ENCODE results near the gene PSD4.

Gene PSD4

GRCh38 chr2:113213061-113213930 lies 39.5 kb downstream of the PSD4 start:
- Histone ChIP-seq H3K27ac (replicated peaks) (no peak overlapping the region), H3K4me3 (replicated peaks; ENCODE audit: insufficient read depth, low read length) (no peak overlapping the region), H3K27me3 (ENCODE audit: insufficient read depth, poor library complexity, severe bottlenecking) (no peaks in the 10 kb centered on the region)
- DNase-seq (ENCODE audit: low read depth in 1 of 2, low spot score in 1 of 2) = no peak
- TF ChIP-seq SPI1 (IDR thresholded peaks at IDR 0.05; ENCODE audit: borderline replicate concordance, low read depth) = no peak
- TF ChIP-seq, protein P1, sequence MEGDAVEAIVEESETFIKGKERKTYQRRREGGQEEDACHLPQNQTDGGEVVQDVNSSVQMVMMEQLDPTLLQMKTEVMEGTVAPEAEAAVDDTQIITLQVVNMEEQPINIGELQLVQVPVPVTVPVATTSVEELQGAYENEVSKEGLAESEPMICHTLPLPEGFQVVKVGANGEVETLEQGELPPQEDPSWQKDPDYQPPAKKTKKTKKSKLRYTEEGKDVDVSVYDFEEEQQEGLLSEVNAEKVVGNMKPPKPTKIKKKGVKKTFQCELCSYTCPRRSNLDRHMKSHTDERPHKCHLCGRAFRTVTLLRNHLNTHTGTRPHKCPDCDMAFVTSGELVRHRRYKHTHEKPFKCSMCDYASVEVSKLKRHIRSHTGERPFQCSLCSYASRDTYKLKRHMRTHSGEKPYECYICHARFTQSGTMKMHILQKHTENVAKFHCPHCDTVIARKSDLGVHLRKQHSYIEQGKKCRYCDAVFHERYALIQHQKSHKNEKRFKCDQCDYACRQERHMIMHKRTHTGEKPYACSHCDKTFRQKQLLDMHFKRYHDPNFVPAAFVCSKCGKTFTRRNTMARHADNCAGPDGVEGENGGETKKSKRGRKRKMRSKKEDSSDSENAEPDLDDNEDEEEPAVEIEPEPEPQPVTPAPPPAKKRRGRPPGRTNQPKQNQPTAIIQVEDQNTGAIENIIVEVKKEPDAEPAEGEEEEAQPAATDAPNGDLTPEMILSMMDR (IDR thresholded peaks at IDR 0.05; ENCODE audit: insufficient read depth, low read length) = no peak
- no peak for TF ChIP-seq GABPA (IDR thresholded peaks at IDR 0.05; ENCODE audit: low read depth)
- TF ChIP-seq, protein P2, sequence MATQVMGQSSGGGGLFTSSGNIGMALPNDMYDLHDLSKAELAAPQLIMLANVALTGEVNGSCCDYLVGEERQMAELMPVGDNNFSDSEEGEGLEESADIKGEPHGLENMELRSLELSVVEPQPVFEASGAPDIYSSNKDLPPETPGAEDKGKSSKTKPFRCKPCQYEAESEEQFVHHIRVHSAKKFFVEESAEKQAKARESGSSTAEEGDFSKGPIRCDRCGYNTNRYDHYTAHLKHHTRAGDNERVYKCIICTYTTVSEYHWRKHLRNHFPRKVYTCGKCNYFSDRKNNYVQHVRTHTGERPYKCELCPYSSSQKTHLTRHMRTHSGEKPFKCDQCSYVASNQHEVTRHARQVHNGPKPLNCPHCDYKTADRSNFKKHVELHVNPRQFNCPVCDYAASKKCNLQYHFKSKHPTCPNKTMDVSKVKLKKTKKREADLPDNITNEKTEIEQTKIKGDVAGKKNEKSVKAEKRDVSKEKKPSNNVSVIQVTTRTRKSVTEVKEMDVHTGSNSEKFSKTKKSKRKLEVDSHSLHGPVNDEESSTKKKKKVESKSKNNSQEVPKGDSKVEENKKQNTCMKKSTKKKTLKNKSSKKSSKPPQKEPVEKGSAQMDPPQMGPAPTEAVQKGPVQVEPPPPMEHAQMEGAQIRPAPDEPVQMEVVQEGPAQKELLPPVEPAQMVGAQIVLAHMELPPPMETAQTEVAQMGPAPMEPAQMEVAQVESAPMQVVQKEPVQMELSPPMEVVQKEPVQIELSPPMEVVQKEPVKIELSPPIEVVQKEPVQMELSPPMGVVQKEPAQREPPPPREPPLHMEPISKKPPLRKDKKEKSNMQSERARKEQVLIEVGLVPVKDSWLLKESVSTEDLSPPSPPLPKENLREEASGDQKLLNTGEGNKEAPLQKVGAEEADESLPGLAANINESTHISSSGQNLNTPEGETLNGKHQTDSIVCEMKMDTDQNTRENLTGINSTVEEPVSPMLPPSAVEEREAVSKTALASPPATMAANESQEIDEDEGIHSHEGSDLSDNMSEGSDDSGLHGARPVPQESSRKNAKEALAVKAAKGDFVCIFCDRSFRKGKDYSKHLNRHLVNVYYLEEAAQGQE (IDR thresholded peaks at IDR 0.05; ENCODE audit: insufficient replicate concordance, low read depth) = no peak
- TF ChIP-seq POLR2AphosphoS5 (IDR thresholded peaks at IDR 0.05; ENCODE audit: low read depth) = no peak

- Histone ChIP-seq H3K27me3 (ENCODE audit: insufficient read depth, poor library complexity, severe bottlenecking) (no peaks in the 10 kb centered on the region), H3K27ac (replicated peaks) (no peak overlapping the region), H3K4me3 (replicated peaks; ENCODE audit: insufficient read depth, low read length) (no peak overlapping the region)
- TF ChIP-seq GABPA (IDR thresholded peaks at IDR 0.05; ENCODE audit: low read depth) (no peak), SPI1 (IDR thresholded peaks at IDR 0.05; ENCODE audit: borderline replicate concordance, low read depth) (no peak)
- no peak for DNase-seq (ENCODE audit: low read depth in 1 of 2, low spot score in 1 of 2)
Observed at GRCh38 chr2:113214141-113214540, 40.4 kb downstream of the PSD4 start.

- no peak for DNase-seq (ENCODE audit: low read depth in 1 of 2, low spot score in 1 of 2)
- Histone ChIP-seq H3K4me3 (replicated peaks; ENCODE audit: insufficient read depth, low read length) (no peak overlapping the region), H3K27ac (replicated peaks) (no peak overlapping the region), H3K27me3 (ENCODE audit: insufficient read depth, poor library complexity, severe bottlenecking) (no peaks in the 10 kb centered on the region)
- TF ChIP-seq SPI1 (IDR thresholded peaks at IDR 0.05; ENCODE audit: borderline replicate concordance, low read depth) (no peak), GABPA (IDR thresholded peaks at IDR 0.05; ENCODE audit: low read depth) (no peak), POLR2AphosphoS5 (IDR thresholded peaks at IDR 0.05; ENCODE audit: low read depth) (no peak)
- TF ChIP-seq, protein P1 (IDR thresholded peaks at IDR 0.05; ENCODE audit: insufficient read depth, low read length) = no peak
- TF ChIP-seq, protein P2 (IDR thresholded peaks at IDR 0.05; ENCODE audit: insufficient replicate concordance, low read depth) = no peak
Observed at GRCh38 chr2:113215056-113215455, 41.3 kb downstream of the PSD4 start.

- no peak for DNase-seq (ENCODE audit: low read depth in 1 of 2, low spot score in 1 of 2)
- Histone ChIP-seq H3K27me3 (ENCODE audit: insufficient read depth, poor library complexity, severe bottlenecking) (no peaks in the 10 kb centered on the region), H3K27ac (replicated peaks) (no peak overlapping the region), H3K4me3 (replicated peaks; ENCODE audit: insufficient read depth, low read length) (no peak overlapping the region)
- TF ChIP-seq, protein P1 (IDR thresholded peaks at IDR 0.05; ENCODE audit: insufficient read depth, low read length) = no peak
- TF ChIP-seq, protein P2 (IDR thresholded peaks at IDR 0.05; ENCODE audit: insufficient replicate concordance, low read depth) = no peak
- no peak for TF ChIP-seq GABPA (IDR thresholded peaks at IDR 0.05; ENCODE audit: low read depth)
- TF ChIP-seq SPI1 (IDR thresholded peaks at IDR 0.05; ENCODE audit: borderline replicate concordance, low read depth) = no peak
- TF ChIP-seq POLR2AphosphoS5 (IDR thresholded peaks at IDR 0.05; ENCODE audit: low read depth) = no peak
Observed at GRCh38 chr2:113216321-113216720, 42.5 kb downstream of the PSD4 start.
